Prostate gland (tissue), 2 donors: Measurements from ENCODE around the gene OR52I1. TPM values are rescaled to one million over a fixed set of nuclear protein-coding genes. Genes with fewer than 3 reads are reported as not detected.

Source experiments
- DNase-seq: peaks from one replicate; pipeline ENCODE4 v3.0.0-alpha.2; 2019; ENCODE audit warnings: low spot score
- H3K27ac ChIP-seq, 2 donors: fragments of 200-600 bp; sonication (generic); 2 replicates each; pipeline ENCODE4 v1.5.1; 2017 to 2019
- H3K27me3 ChIP-seq: fragments of 200-600 bp; sonication (generic); replicated peaks from 2 replicates; pipeline ENCODE4 v1.5.1; 2019; ENCODE audit not compliant: insufficient read depth
- H3K36me3 ChIP-seq, 2 donors: fragments of 200-600 bp; sonication (generic); 1 replicate in 1 of 2; 2 replicates in 1 of 2; pipeline versions ENCODE4 v1.5.1 to v1.8.1; 2017 to 2019
- H3K4me1 ChIP-seq: fragments of 200-600 bp; sonication (generic); replicated peaks from 2 replicates; pipeline ENCODE4 v1.5.1; 2019
- H3K4me3 ChIP-seq, 2 donors: fragments of 200-600 bp; sonication (generic); 2 replicates each; pipeline ENCODE4 v1.5.1; 2017 to 2019
- H3K9me3 ChIP-seq: fragments of 200-600 bp; sonication (generic); 2 replicates; pipeline ENCODE4 v1.5.1; 2017
- CTCF ChIP-seq, 4 experiments: fragments of 200-600 bp in 2 of 4; fragments of 450-650 bp in 2 of 4; sonication (generic) in 2 of 4; IDR thresholded peaks; 1 replicate in 3 of 4; 2 replicates in 1 of 4; pipeline ENCODE4 v1.5.1; 2016 to 2019; ENCODE audit warnings: antibody characterized with exemption in 4 of 4, mild to moderate bottlenecking in 2 of 4, moderate library complexity in 2 of 4
- POLR2A ChIP-seq: fragments of 450-650 bp; IDR thresholded peaks from one replicate; pipeline ENCODE4 v1.6.1; 2016; ENCODE audit warnings: antibody characterized with exemption, mild to moderate bottlenecking
- POLR2AphosphoS5 ChIP-seq: sonication (generic); formaldehyde crosslinking; IDR thresholded peaks from one replicate; pipeline ENCODE4 v1.6.1; 2017; ENCODE audit warnings: antibody characterized with exemption
- WGBS: methylation state at CpG from one replicate; pipeline ENCODE4 v1.1.5; 2018; 5-methylcytosine and 5-hydroxymethylcytosine counted together
- intact Hi-C: fragments of 100-400 bp; cut with DNase I; formaldehyde crosslinking; loops from one replicate; pipeline ENCODE4 v1.14.2; 2022
- total RNA-seq, 2 donors: library from RNA; depleted of rRNA; stranded (reverse); fragments of >200 nt; gene quantifications; one replicate each; pipeline ENCODE4 v1.1.0, GENCODE V29; 2016

OR52I1 gene
- total RNA-seq, 2 donors from 2014 or later, result not detected

GRCh38 chr11:4626207-4627099, 32.6 kb downstream of the OR52I1 start:
- Histone ChIP-seq H3K4me1 (no peaks in the 10 kb centered on the region), H3K27ac (peak overlapping the region in 1 of 2 donors; percentile 51), H3K9me3 (no peaks in the 10 kb centered on the region), H3K4me3 (no peak overlapping the region), H3K27me3 (no peaks in the 10 kb centered on the region), H3K36me3 (no peaks in the 10 kb centered on the region)
- peak; percentile 88 for DNase-seq
- TF ChIP-seq CTCF (IDR thresholded peaks at IDR 0.05) (peak; percentile 65 to 90 (median 82)), POLR2A (no peak), POLR2AphosphoS5 (peak; percentile 64)
- intact Hi-C loops, result loop anchor here (2.0 kb wide), 1 partner anchor 378 kb away; no protein-coding TSS in a partner anchor
- WGBS, result 24% methylated on average over 15 of the region's 15 CpGs

DNA sequence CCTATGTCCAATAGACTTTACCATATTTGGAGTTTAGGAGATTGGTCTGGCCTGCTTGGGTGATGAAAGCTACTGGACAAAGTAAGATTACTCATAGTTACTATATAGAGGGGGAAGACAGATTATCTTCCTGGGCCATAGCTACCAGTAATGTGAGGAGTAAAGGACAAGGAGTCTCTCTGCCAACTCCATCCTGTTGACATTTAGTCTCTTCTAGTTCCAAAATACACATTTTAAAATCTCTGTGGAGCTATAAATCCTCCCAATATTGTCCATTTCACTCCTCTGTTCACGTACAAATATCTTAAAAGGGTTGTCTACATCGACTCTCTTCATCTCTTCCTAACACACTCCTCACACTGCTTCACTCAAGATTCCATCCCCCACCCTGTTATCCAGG, 42.3 kb downstream of the OR52I1 start:
- peak; percentile 24 for DNase-seq
- no peaks in the 10 kb centered on the region for H3K27me3 ChIP-seq

DNA sequence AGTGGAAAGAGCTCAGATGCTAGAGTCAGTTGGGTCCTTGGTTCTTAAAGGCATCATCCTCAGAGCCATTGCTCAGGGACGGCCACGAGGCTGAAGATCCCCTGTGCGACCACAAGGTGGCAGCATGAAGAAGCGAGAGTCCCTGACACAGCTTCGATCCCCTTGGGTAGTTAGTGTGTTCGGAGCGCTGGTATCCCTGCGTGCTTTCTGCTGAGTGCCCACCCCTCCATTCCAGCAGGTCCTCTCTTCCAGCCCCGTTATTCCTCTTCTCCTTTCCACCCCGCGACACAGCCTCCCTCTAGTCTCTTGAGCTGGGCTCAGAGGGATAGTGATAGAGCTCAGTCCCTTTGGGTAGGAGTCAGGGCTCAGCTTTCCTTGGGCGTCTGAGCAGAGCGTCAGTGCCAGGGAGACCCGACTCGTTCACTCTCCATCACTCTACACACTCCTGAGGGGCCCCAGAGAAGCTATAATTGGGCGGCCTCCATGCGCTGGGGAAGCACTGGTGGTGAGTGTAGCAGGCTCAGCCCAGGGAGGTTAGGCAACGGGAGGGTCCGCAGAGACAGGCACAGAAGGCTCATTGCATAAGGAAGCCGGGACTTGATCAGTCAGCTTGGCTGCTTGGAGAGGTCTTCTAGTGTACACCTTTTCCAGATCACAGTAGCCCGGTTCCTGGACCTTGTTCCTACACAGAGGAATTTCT, 43.3 kb downstream of the OR52I1 start, which contains the start of gene OR51D1:
Gene OR51D1, plus strand, starts transcription at position 516 of the 700 bp plus-strand sequence. CDS start 2,314 bp downstream, outside the sequence.
- Histone ChIP-seq H3K4me1 (no peaks in the 10 kb centered on the region), H3K9me3 (no peaks in the 10 kb centered on the region), H3K36me3 (no peaks in the 10 kb centered on the region), H3K27ac (peak within 1 kb of the TSS; percentile 68 to 72), H3K4me3 (peak within 1 kb of the TSS in 1 of 2 donors; percentile 12), H3K27me3 (no peaks in the 10 kb centered on the region)
- no peak for TF ChIP-seq POLR2A
- peak; percentile 73 to 91 (median 86) for TF ChIP-seq CTCF (IDR thresholded peaks at IDR 0.05)
- TF ChIP-seq POLR2AphosphoS5, result peak; percentile 20
- 35% methylated on average over 21 of the region's 21 CpGs for WGBS
- intact Hi-C loops, result loop anchor here (2.0 to 5.0 kb wide), 2 partner anchors 60 to 190 kb away; partner anchors contain the start of gene OR51E2
- peak; percentile 71 for DNase-seq

More for the DNA sequence above, 42.3 kb downstream of the OR52I1 start:
- intact Hi-C loops, result loop anchor here (2.0 to 5.0 kb wide), 2 partner anchors 61 to 191 kb away; partner anchors contain the start of gene OR51E2
- Histone ChIP-seq H3K4me3 (no peak overlapping the region), H3K36me3 (no peaks in the 10 kb centered on the region), H3K4me1 (no peaks in the 10 kb centered on the region), H3K27ac (peak overlapping the region; percentile 68 to 72), H3K9me3 (no peaks in the 10 kb centered on the region)
- TF ChIP-seq CTCF (IDR thresholded peaks at IDR 0.05), result no peak
- peak; percentile 65 for TF ChIP-seq POLR2AphosphoS5
- 22% methylated on average over 2 of the region's 2 CpGs for WGBS

- no peak for TF ChIP-seq POLR2AphosphoS5
- TF ChIP-seq CTCF (IDR thresholded peaks at IDR 0.05), result no peak
- TF ChIP-seq POLR2A, result no peak
- Histone ChIP-seq H3K4me1 (no peaks in the 10 kb centered on the region), H3K36me3 (no peaks in the 10 kb centered on the region), H3K27ac (peak overlapping the region; percentile 68 to 72), H3K27me3 (no peaks in the 10 kb centered on the region), H3K4me3 (no peak overlapping the region), H3K9me3 (no peaks in the 10 kb centered on the region)
- DNase-seq, result no peak
- 88% methylated on average over 3 of the region's 3 CpGs for WGBS
- intact Hi-C loops, result loop anchor here (2.0 to 5.0 kb wide), 2 partner anchors 60 to 189 kb away; partner anchors contain the start of gene OR51E2
These were observed 43.8 kb downstream of the OR52I1 start for GRCh38 chr11:4637662-4638047.
